ENCODE results near the gene NTHL1. TPM values are rescaled to one million over a fixed set of nuclear protein-coding genes. Genes with fewer than 3 reads are reported as not detected.

The NTHL1 gene
- total and polyA plus RNA-seq, 9 of the 15 experiments (the other 6 are each of a cell fraction or from before 2014, with no cell fraction given), result 1.1 to 58.8 (median 17.6) TPM

DNA sequence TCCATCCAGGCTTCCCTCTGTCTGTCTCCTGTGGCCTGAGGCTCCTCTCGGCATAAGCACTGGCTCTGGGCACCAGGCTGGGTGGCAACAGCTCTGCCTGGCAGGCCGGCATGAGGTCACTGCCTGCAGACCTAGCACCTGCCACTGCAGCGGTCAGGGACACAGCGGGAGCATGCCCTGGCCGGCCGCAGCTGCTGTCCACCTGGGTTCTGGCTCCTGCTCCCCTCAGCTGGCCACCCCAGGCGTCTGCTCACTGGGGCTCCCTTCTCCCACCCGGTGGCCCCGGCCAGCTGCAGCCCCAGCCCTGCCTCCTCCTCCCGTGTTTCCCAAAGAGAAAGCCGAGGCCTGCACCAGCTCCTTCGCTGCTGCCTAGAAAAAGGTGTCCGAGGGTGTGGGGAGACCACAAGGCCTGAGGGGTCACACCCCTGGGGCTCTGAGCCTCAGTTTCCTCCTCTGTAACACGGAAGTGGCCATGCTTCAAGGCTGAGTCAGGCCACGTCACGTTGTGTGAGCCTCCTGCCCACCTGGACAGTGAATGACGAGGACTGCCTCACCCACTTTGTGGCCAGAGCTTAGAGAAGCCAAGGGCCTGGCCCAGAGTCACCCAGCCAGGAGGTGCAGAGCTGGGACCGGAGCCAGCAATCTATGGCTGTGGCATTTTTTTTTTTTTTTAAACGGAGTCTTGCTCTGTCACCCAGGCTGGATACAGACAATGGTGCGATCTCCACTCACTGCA, 6.7 kb downstream of the NTHL1 start:
- 77% methylated on average over 16 of the region's 20 CpGs for WGBS (ENCODE audit: insufficient coverage, low coverage, missing lambda C conversion rate)
- Histone ChIP-seq H3K4me1 (replicated peaks in 1 of 2; ENCODE audit: control insufficient read depth in 2 of 2, insufficient read depth in 2 of 2, low read length in 2 of 2) (peaks cover 5 to 86% of the 10 kb centered on the region in 2 experiments; a peak in 3 of 5 replicates), H3K79me2 (ENCODE audit: control insufficient read depth, insufficient read depth, low read length) (no peaks in the 10 kb centered on the region), H3K27ac (ENCODE audit: extremely low read depth, low read depth, low read length) (no peak overlapping the region), H3K4me3 (no peak overlapping the region), H3K27me3 (ENCODE audit: control insufficient read depth in 2 of 2, insufficient read depth in 2 of 2, low read length in 2 of 2) (no peaks in the 10 kb centered on the region), H3K9ac (ENCODE audit: insufficient read depth in 1 of 2, low read depth in 2 of 2, low read length in 2 of 2) (peak overlapping the region in 1 of 2 experiments; percentile 71; a peak in 2 of 4 replicates), H3K4me2 (ENCODE audit: insufficient read depth, low read length) (no peak overlapping the region), H3K9me3 (replicated peaks; ENCODE audit: control insufficient read depth, insufficient read depth, low read depth, low read length) (no peaks in the 10 kb centered on the region), H3K9me1 (ENCODE audit: control insufficient read depth, insufficient read depth, low read length) (no peaks in the 10 kb centered on the region), H4K20me1 (replicated peaks; ENCODE audit: control insufficient read depth, insufficient read depth, low read length) (no peaks in the 10 kb centered on the region), H2AFZ (ENCODE audit: low read depth, low read length) (no peak overlapping the region), H3K36me3 (ENCODE audit: control insufficient read depth, insufficient read depth, low read length) (peaks cover 35% of the 10 kb centered on the region; the same call in 1 of the 3 replicates)
- ATAC-seq (no peak), FAIRE-seq (peak; percentile 40), DNase-seq (ENCODE audit: extremely low read depth in 1 of 4, low spot score in 3 of 4) (no peak)
- intact Hi-C loops (cut with micrococcal nuclease) (no loop called here), in situ Hi-C loops (cut with MboI) (no loop called here)
- no peak for TF ChIP-seq ATF6 (CRISPR knock-in tag; IDR thresholded peaks at IDR 0.05)
- 0 out of 2 replicates have a peak, but pooled peaks have one; percentile 16 for TF ChIP-seq POLR2G (IDR thresholded peaks at IDR 0.05; ENCODE audit: low read depth, low read length)
- 0 out of 2 replicates have a peak, but pooled peaks have one; percentile 9 for TF ChIP-seq ZNF384 (IDR thresholded peaks at IDR 0.05; ENCODE audit: low read depth, low read length)
- ChIA-PET CTCF (ENCODE audit: low intra/inter-chr PET ratio) (interaction anchor here (1.1 kb wide), 1 partner anchor 100 kb away, joined by 4 read pairs; no protein-coding TSS in a partner anchor), POLR2A (interaction anchor here (0.7 to 1.0 kb wide), 3 partner anchors 11 to 798 kb away, joined by 3 to 4 read pairs (median 3); partner anchors contain the start of gene TRAF7)
- no TSS peak for BruUV-seq (replicated peaks)

Measured in K562 (cell line).